Measurements from ENCODE around the gene CREB3L4.

Gene CREB3L4

GRCh38 chr1:153959454-153959853 lies 8.2 kb upstream of the CREB3L4 start:
- no peaks in the 10 kb centered on the region for H3K9me3 ChIP-seq (replicated peaks in 1 of 2; ENCODE audit: control insufficient read depth in 2 of 2, insufficient read depth in 1 of 2, low read depth in 1 of 2, low read length in 2 of 2)
- no peak overlapping the region for H4K8ac ChIP-seq (ENCODE audit: low read depth, low read length)
- peak overlapping the region; percentile 52 for H3K27ac ChIP-seq (replicated peaks; ENCODE audit: low read length)
- no CpG with 5 or more reads among the region's 3 CpGs for WGBS, 2 donors (ENCODE audit: extremely low coverage in 2 of 2, insufficient read length in 2 of 2, insufficient replicate concordance in 1 of 2)
- H2BK15ac ChIP-seq (ENCODE audit: low read length) = no peak overlapping the region
- no peak overlapping the region for H3K4ac ChIP-seq (ENCODE audit: low read length)
- no peak overlapping the region for H2AFZ ChIP-seq (ENCODE audit: low read length)
- H4K91ac ChIP-seq (ENCODE audit: low read depth, low read length, poor library complexity) = no peak overlapping the region
- no peaks in the 10 kb centered on the region for H3K27me3 ChIP-seq (ENCODE audit: control insufficient read depth in 3 of 3, insufficient read depth in 3 of 3, low read depth in 1 of 3, low read length in 3 of 3)
- no peak overlapping the region for H2BK120ac ChIP-seq (ENCODE audit: low read depth, low read length)
- DNase-seq (ENCODE audit: low spot score) = no peak
- H3K79me1 ChIP-seq (ENCODE audit: low read depth, low read length) = peaks cover 18% of the 10 kb centered on the region
- no peak overlapping the region for H3K18ac ChIP-seq (ENCODE audit: low read length)
- H3K4me2 ChIP-seq (ENCODE audit: insufficient read depth, low read length, poor library complexity, severe bottlenecking) = no peak overlapping the region
- peaks cover 21 to 27% of the 10 kb centered on the region in 2 donors for H3K4me1 ChIP-seq (ENCODE audit: control insufficient read depth in 2 of 2, insufficient read depth in 1 of 2, low read depth in 1 of 2, low read length in 2 of 2)
- no peak overlapping the region for H3K14ac ChIP-seq (ENCODE audit: low read length)
- no peak overlapping the region for H2BK12ac ChIP-seq (ENCODE audit: low read length)
- no peak overlapping the region for H2AK5ac ChIP-seq (ENCODE audit: low read depth, low read length)
- no peak overlapping the region for H3K23ac ChIP-seq (ENCODE audit: low read depth, low read length, poor library complexity)
- peaks cover 20 to 39% of the 10 kb centered on the region in 2 donors for H3K36me3 ChIP-seq (replicated peaks in 1 of 2; ENCODE audit: control insufficient read depth in 2 of 2, insufficient read depth in 2 of 2, low read length in 2 of 2)
- no peak overlapping the region for H3K4me3 ChIP-seq (ENCODE audit: low read length in 2 of 2)
- H3K9ac ChIP-seq (ENCODE audit: low read depth, low read length, poor library complexity) = no peak overlapping the region
- no peak overlapping the region for H2BK5ac ChIP-seq (ENCODE audit: low read length)

GRCh38 chr1:153960206-153960605 lies 7.5 kb upstream of the CREB3L4 start:
- H4K8ac ChIP-seq (ENCODE audit: low read depth, low read length) = no peak overlapping the region
- no peak overlapping the region for H3K4me3 ChIP-seq (ENCODE audit: low read length in 2 of 2)
- no peak overlapping the region for H3K4me2 ChIP-seq (ENCODE audit: insufficient read depth, low read length, poor library complexity, severe bottlenecking)
- H2BK15ac ChIP-seq (ENCODE audit: low read length) = no peak overlapping the region
- peak overlapping the region; percentile 72 for H3K9ac ChIP-seq (ENCODE audit: low read depth, low read length, poor library complexity)
- H3K36me3 ChIP-seq (replicated peaks in 1 of 2; ENCODE audit: control insufficient read depth in 2 of 2, insufficient read depth in 2 of 2, low read length in 2 of 2) = peaks cover 20 to 34% of the 10 kb centered on the region in 2 donors
- no peaks in the 10 kb centered on the region for H3K27me3 ChIP-seq (ENCODE audit: control insufficient read depth in 3 of 3, insufficient read depth in 3 of 3, low read depth in 1 of 3, low read length in 3 of 3)
- no peak overlapping the region for H3K18ac ChIP-seq (ENCODE audit: low read length)
- H3K4ac ChIP-seq (ENCODE audit: low read length) = no peak overlapping the region
- peaks cover 21 to 27% of the 10 kb centered on the region in 2 donors for H3K4me1 ChIP-seq (ENCODE audit: control insufficient read depth in 2 of 2, insufficient read depth in 1 of 2, low read depth in 1 of 2, low read length in 2 of 2)
- no peak overlapping the region for H3K23ac ChIP-seq (ENCODE audit: low read depth, low read length, poor library complexity)
- no peak overlapping the region for H3K14ac ChIP-seq (ENCODE audit: low read length)
- H2BK5ac ChIP-seq (ENCODE audit: low read length) = no peak overlapping the region
- no peak overlapping the region for H2BK12ac ChIP-seq (ENCODE audit: low read length)
- peaks cover 18% of the 10 kb centered on the region for H3K79me1 ChIP-seq (ENCODE audit: low read depth, low read length)
- WGBS, 2 donors (ENCODE audit: extremely low coverage in 2 of 2, insufficient read length in 2 of 2, insufficient replicate concordance in 1 of 2) = no CpG with 5 or more reads among the region's 11 CpGs
- H2AFZ ChIP-seq (ENCODE audit: low read length) = no peak overlapping the region
- no peak overlapping the region for H2AK5ac ChIP-seq (ENCODE audit: low read depth, low read length)
- H4K91ac ChIP-seq (ENCODE audit: low read depth, low read length, poor library complexity) = no peak overlapping the region
- H2BK120ac ChIP-seq (ENCODE audit: low read depth, low read length) = no peak overlapping the region
- H3K27ac ChIP-seq (replicated peaks; ENCODE audit: low read length) = no peak overlapping the region
- no peaks in the 10 kb centered on the region for H3K9me3 ChIP-seq (replicated peaks in 1 of 2; ENCODE audit: control insufficient read depth in 2 of 2, insufficient read depth in 1 of 2, low read depth in 1 of 2, low read length in 2 of 2)
- no peak for DNase-seq (ENCODE audit: low spot score)

GRCh38 chr1:153961421-153961820 lies 6.3 kb upstream of the CREB3L4 start:
- WGBS, 2 donors (ENCODE audit: extremely low coverage in 2 of 2, insufficient read length in 2 of 2, insufficient replicate concordance in 1 of 2) = no CpG with 5 or more reads among the region's 4 CpGs
- Histone ChIP-seq H2BK12ac (ENCODE audit: low read length) (no peak overlapping the region), H4K8ac (ENCODE audit: low read depth, low read length) (no peak overlapping the region), H4K91ac (ENCODE audit: low read depth, low read length, poor library complexity) (no peak overlapping the region), H3K4me1 (ENCODE audit: control insufficient read depth in 2 of 2, insufficient read depth in 1 of 2, low read depth in 1 of 2, low read length in 2 of 2) (peaks cover 21 to 27% of the 10 kb centered on the region in 2 donors), H3K4me3 (ENCODE audit: low read length in 2 of 2) (peak overlapping the region in 1 of 2 donors; percentile 68), H2BK5ac (ENCODE audit: low read length) (no peak overlapping the region), H2BK15ac (ENCODE audit: low read length) (no peak overlapping the region), H3K4me2 (ENCODE audit: insufficient read depth, low read length, poor library complexity, severe bottlenecking) (no peak overlapping the region), H2AFZ (ENCODE audit: low read length) (no peak overlapping the region), H2AK5ac (ENCODE audit: low read depth, low read length) (no peak overlapping the region), H3K79me1 (ENCODE audit: low read depth, low read length) (peaks cover 16% of the 10 kb centered on the region), H3K9ac (ENCODE audit: low read depth, low read length, poor library complexity) (no peak overlapping the region), H2BK120ac (ENCODE audit: low read depth, low read length) (no peak overlapping the region), H3K27ac (replicated peaks; ENCODE audit: low read length) (no peak overlapping the region), H3K4ac (ENCODE audit: low read length) (no peak overlapping the region), H3K9me3 (replicated peaks in 1 of 2; ENCODE audit: control insufficient read depth in 2 of 2, insufficient read depth in 1 of 2, low read depth in 1 of 2, low read length in 2 of 2) (no peaks in the 10 kb centered on the region), H3K36me3 (replicated peaks in 1 of 2; ENCODE audit: control insufficient read depth in 2 of 2, insufficient read depth in 2 of 2, low read length in 2 of 2) (peaks cover 20 to 41% of the 10 kb centered on the region in 2 donors), H3K23ac (ENCODE audit: low read depth, low read length, poor library complexity) (no peak overlapping the region), H3K14ac (ENCODE audit: low read length) (no peak overlapping the region), H3K18ac (ENCODE audit: low read length) (no peak overlapping the region), H3K27me3 (ENCODE audit: control insufficient read depth in 3 of 3, insufficient read depth in 3 of 3, low read depth in 1 of 3, low read length in 3 of 3) (no peaks in the 10 kb centered on the region)
- DNase-seq (ENCODE audit: low spot score) = no peak

GRCh38 chr1:153962088-153963029 lies 5.3 kb upstream of the CREB3L4 start:
- Histone ChIP-seq H3K4me3 (ENCODE audit: low read length in 2 of 2) (peak overlapping the region; percentile 68 to 84), H3K27me3 (ENCODE audit: control insufficient read depth in 3 of 3, insufficient read depth in 3 of 3, low read depth in 1 of 3, low read length in 3 of 3) (no peaks in the 10 kb centered on the region), H3K18ac (ENCODE audit: low read length) (peak overlapping the region; percentile 55), H3K36me3 (replicated peaks in 1 of 2; ENCODE audit: control insufficient read depth in 2 of 2, insufficient read depth in 2 of 2, low read length in 2 of 2) (peaks cover 20 to 41% of the 10 kb centered on the region in 2 donors), H3K9ac (ENCODE audit: low read depth, low read length, poor library complexity) (peak overlapping the region; percentile 84), H3K4ac (ENCODE audit: low read length) (no peak overlapping the region), H4K91ac (ENCODE audit: low read depth, low read length, poor library complexity) (no peak overlapping the region), H3K27ac (replicated peaks; ENCODE audit: low read length) (no peak overlapping the region), H3K14ac (ENCODE audit: low read length) (no peak overlapping the region), H2BK15ac (ENCODE audit: low read length) (peak overlapping the region; percentile 7), H2AK5ac (ENCODE audit: low read depth, low read length) (peak overlapping the region; percentile 90), H4K8ac (ENCODE audit: low read depth, low read length) (no peak overlapping the region), H3K23ac (ENCODE audit: low read depth, low read length, poor library complexity) (peak overlapping the region; percentile 76), H2BK12ac (ENCODE audit: low read length) (no peak overlapping the region), H3K4me1 (ENCODE audit: control insufficient read depth in 2 of 2, insufficient read depth in 1 of 2, low read depth in 1 of 2, low read length in 2 of 2) (peaks cover 15 to 23% of the 10 kb centered on the region in 2 donors), H3K79me1 (ENCODE audit: low read depth, low read length) (peaks cover 13% of the 10 kb centered on the region), H3K9me3 (replicated peaks in 1 of 2; ENCODE audit: control insufficient read depth in 2 of 2, insufficient read depth in 1 of 2, low read depth in 1 of 2, low read length in 2 of 2) (no peaks in the 10 kb centered on the region), H2BK5ac (ENCODE audit: low read length) (peak overlapping the region; percentile 55), H3K4me2 (ENCODE audit: insufficient read depth, low read length, poor library complexity, severe bottlenecking) (peak overlapping the region; percentile 77), H2BK120ac (ENCODE audit: low read depth, low read length) (peak overlapping the region; percentile 13), H2AFZ (ENCODE audit: low read length) (no peak overlapping the region)
- WGBS, 2 donors (ENCODE audit: extremely low coverage in 2 of 2, insufficient read length in 2 of 2, insufficient replicate concordance in 1 of 2) = no CpG with 5 or more reads among the region's 16 CpGs
- no peak for DNase-seq (ENCODE audit: low spot score)

All from neuronal stem cell (in vitro differentiated cells).